B cell (primary cell): ENCODE measurements around the gene GPC3. TPM values are rescaled to one million over a fixed set of nuclear protein-coding genes. Genes with fewer than 3 reads are reported as not detected.

Source experiments
- ATAC-seq: fragments of 200-7000 bp; cut with Tn5 transposase; one replicate; pipeline ENCODE4 v1.10.0; 2021; ENCODE audit warnings: low read depth, mild to moderate bottlenecking, moderate number of reproducible peaks, moderate library complexity
- CTCF ChIA-PET: fragments of 350-600 bp; sonication (Branson Sonifier 250); formaldehyde crosslinking; loops from one replicate; lab custom pipeline; 2021; ENCODE audit warnings: antibody characterized with exemption, inconsistent platforms; lab: Charles Lee
- POLR2A ChIA-PET: fragments of 350-600 bp; sonication (Branson Sonifier 250); formaldehyde crosslinking; loops from one replicate; lab custom pipeline; 2021; ENCODE audit warnings: antibody characterized with exemption; lab: Charles Lee
- DNase-seq: peaks from one replicate; pipeline ENCODE4 v3.0.0; 2013
- H2AFZ ChIP-seq: 2 replicates; pipeline ENCODE4 v1.6.1; 2012; ENCODE audit warnings: mild to moderate bottlenecking, low read depth, low read length; ENCODE audit not compliant: insufficient read depth, poor library complexity, severe bottlenecking
- H3K27ac ChIP-seq, 2 donors: 1 replicate in 1 of 2; 2 replicates in 1 of 2; pipeline ENCODE4 v1.5.1; 2012 to 2013; ENCODE audit warnings: low read length in 2 of 2, mild to moderate bottlenecking in 2 of 2, moderate library complexity in 1 of 2
- H3K27me3 ChIP-seq, 4 experiments: fragments of 200-600 bp in 1 of 4; sonication (generic) in 1 of 4; replicated peaks in 1 of 4; 1 replicate in 2 of 4; 2 replicates in 2 of 4; pipeline versions ENCODE4 v1.6.1 to v1.7.0; 2013 to 2016; ENCODE audit warnings: low read length in 3 of 4, mild to moderate bottlenecking in 2 of 4, mixed read lengths in 1 of 4, moderate library complexity in 1 of 4; ENCODE audit not compliant: insufficient read depth in 4 of 4, control insufficient read depth in 3 of 4; ENCODE audit errors: control extremely low read depth in 1 of 4
- H3K36me3 ChIP-seq, 2 experiments: replicated peaks in 1 of 2; 1 replicate in 1 of 2; 2 replicates in 1 of 2; pipeline versions ENCODE4 v1.6.1 to v1.7.1; 2013; ENCODE audit warnings: low read length in 1 of 2; ENCODE audit not compliant: insufficient read depth in 2 of 2, control insufficient read depth in 1 of 2; ENCODE audit errors: control extremely low read depth in 1 of 2, extremely low read depth in 1 of 2
- H3K4me1 ChIP-seq, 2 donors: fragments of 200-600 bp in 1 of 2; sonication (generic) in 1 of 2; 1 replicate in 1 of 2; 2 replicates in 1 of 2; pipeline versions ENCODE4 v1.5.1 to v1.6.1; 2013 to 2017; ENCODE audit warnings: low read length in 2 of 2; ENCODE audit not compliant: control insufficient read depth in 2 of 2, insufficient read depth in 2 of 2
- H3K4me2 ChIP-seq: replicated peaks from 2 replicates; pipeline ENCODE3; 2012; ENCODE audit warnings: mild to moderate bottlenecking, low read depth, low read length; ENCODE audit not compliant: poor library complexity, severe bottlenecking
- H3K4me3 ChIP-seq, 5 experiments: fragments of 200-600 bp in 1 of 5; sonication (generic) in 1 of 5; 1 replicate in 3 of 5; 2 replicates in 2 of 5; pipeline versions ENCODE4 v1.5.1 to v1.7.0; 2011 to 2016; ENCODE audit warnings: low read length in 4 of 5, mild to moderate bottlenecking in 4 of 5, low read depth in 2 of 5, control low read depth in 1 of 5, moderate library complexity in 1 of 5; ENCODE audit not compliant: insufficient read depth in 1 of 5; ENCODE audit errors: control extremely low read depth in 1 of 5, extremely low read depth in 1 of 5
- H3K79me2 ChIP-seq: fragments of 200-600 bp; sonication (generic); one replicate; pipeline ENCODE4 v1.6.0; 2016; ENCODE audit warnings: low read length; ENCODE audit not compliant: control insufficient read depth, insufficient read depth
- H3K9ac ChIP-seq: fragments of 200-600 bp; sonication (generic); 2 replicates; pipeline ENCODE4 v1.6.1; 2017; ENCODE audit warnings: mild to moderate bottlenecking, low read length, moderate library complexity
- H3K9me3 ChIP-seq, 3 donors: one replicate each; pipeline versions ENCODE4 v1.6.1 to v1.7.1; 2013; ENCODE audit warnings: low read length in 2 of 3; ENCODE audit not compliant: control insufficient read depth in 2 of 3, insufficient read depth in 1 of 3; ENCODE audit errors: control extremely low read depth in 1 of 3
- H4K20me1 ChIP-seq: 2 replicates; pipeline ENCODE4 v1.6.0; 2012; ENCODE audit warnings: mild to moderate bottlenecking, low read length; ENCODE audit not compliant: insufficient read depth, control insufficient read depth, poor library complexity, severe bottlenecking
- H3K27ac Mint-ChIP-seq: one replicate; pipeline ENCODE4 v1.8.0; 2021; ENCODE audit warnings: mixed read lengths
- H3K27me3 Mint-ChIP-seq: one replicate; pipeline ENCODE4 v1.8.0; 2021; ENCODE audit warnings: mixed read lengths
- H3K4me1 Mint-ChIP-seq: one replicate; pipeline ENCODE4 v1.8.0; 2021; ENCODE audit warnings: mixed read lengths
- H3K4me3 Mint-ChIP-seq: one replicate; pipeline ENCODE4 v1.8.0; 2021; ENCODE audit warnings: mixed read lengths
- H3K9me3 Mint-ChIP-seq: one replicate; pipeline ENCODE4 v1.8.0; 2022; ENCODE audit warnings: mixed read lengths; ENCODE audit not compliant: insufficient read depth
- CTCF ChIP-seq: fragments of 200-600 bp; IDR thresholded peaks from one replicate; pipeline ENCODE4 v1.8.0; 2022; ENCODE audit warnings: antibody characterized with exemption, mild to moderate bottlenecking
- EZH2 ChIP-seq: IDR thresholded peaks from 2 replicates; pipeline ENCODE4 v1.6.1; 2012; ENCODE audit warnings: borderline replicate concordance, low read depth, mild to moderate bottlenecking, moderate library complexity, low read length; ENCODE audit not compliant: insufficient read depth, poor library complexity, severe bottlenecking
- WGBS: methylation state at CpG from one replicate; pipeline ENCODE4 v1.1.5; 2013; ENCODE audit warnings: missing lambda C conversion rate; ENCODE audit not compliant: insufficient coverage; 5-methylcytosine and 5-hydroxymethylcytosine counted together
- intact Hi-C: fragments of 100-400 bp; cut with micrococcal nuclease; formaldehyde crosslinking; loops from one replicate; pipeline ENCODE4 v1.10.0; 2022
- polyA plus RNA-seq: library from polyadenylated mRNA; depleted of rRNA; stranded (reverse); fragments of >200 nt; gene quantifications from 2 replicates; pipeline ENCODE4 v1.2.3, GENCODE V29; 2012
- total RNA-seq, 2 donors: library from RNA; stranded (reverse); fragments of 120-200 nt in 1 of 2; gene quantifications; 1 replicate in 1 of 2; 2 replicates in 1 of 2; pipeline versions ENCODE4 v1.2.3 to v1.2.4, GENCODE V29; 2013 to 2022

GPC3 gene
- total and polyA plus RNA-seq, 2 donors (not counting 1 experiment from before 2014, with no cell fraction given), result not detected

- ChIA-PET POLR2A (no interaction called here), CTCF (no interaction called here)
- Histone ChIP-seq H3K4me2 (no peak overlapping the region), H3K27me3 (no peaks in the 10 kb centered on the region), H3K36me3 (no peaks in the 10 kb centered on the region), H3K27ac (no peak overlapping the region), H3K9me3 (no peaks in the 10 kb centered on the region), H4K20me1 (no peaks in the 10 kb centered on the region), H3K9ac (no peak overlapping the region), H2AFZ (no peak overlapping the region), H3K4me1 (no peaks in the 10 kb centered on the region), H3K79me2 (no peaks in the 10 kb centered on the region), H3K4me3 (no peak overlapping the region)
- no peak overlapping the region for H3K27ac Mint-ChIP-seq
- no peaks in the 10 kb centered on the region for H3K9me3 Mint-ChIP-seq
- intact Hi-C loops, result no loop called here
- no peak overlapping the region for H3K4me3 Mint-ChIP-seq
- H3K27me3 Mint-ChIP-seq, result peaks cover 4% of the 10 kb centered on the region
- no peak for DNase-seq
- ATAC-seq, result no peak
- no peaks in the 10 kb centered on the region for H3K4me1 Mint-ChIP-seq
- WGBS, result no CpG with 5 or more reads among the region's 4 CpGs
- TF ChIP-seq CTCF (no peak), EZH2 (no peak)
Observed at GRCh38 chrX:133881007-133881406, 104.4 kb downstream of the GPC3 start.

GRCh38 chrX:133880032-133880443 lies 105.4 kb downstream of the GPC3 start:
- no peaks in the 10 kb centered on the region for H3K36me3 ChIP-seq

More at GRCh38 chrX:133880032-133880443, 105.4 kb downstream of the GPC3 start:
- H3K27ac Mint-ChIP-seq, result no peak overlapping the region
- no peak overlapping the region for H3K4me3 Mint-ChIP-seq
- Histone ChIP-seq H4K20me1 (no peaks in the 10 kb centered on the region), H3K27ac (no peak overlapping the region), H3K4me1 (no peaks in the 10 kb centered on the region), H3K9ac (no peak overlapping the region), H3K79me2 (no peaks in the 10 kb centered on the region), H3K4me3 (no peak overlapping the region), H3K9me3 (no peaks in the 10 kb centered on the region), H3K27me3 (no peaks in the 10 kb centered on the region), H2AFZ (no peak overlapping the region), H3K4me2 (no peak overlapping the region)
- ChIA-PET POLR2A (no interaction called here), CTCF (no interaction called here)
- ATAC-seq, result no peak
- intact Hi-C loops, result no loop called here
- no peak for TF ChIP-seq EZH2
- no peak for TF ChIP-seq CTCF
- WGBS, result 67% methylated on average over 1 of the region's 4 CpGs
- peaks cover 4% of the 10 kb centered on the region for H3K27me3 Mint-ChIP-seq
- H3K9me3 Mint-ChIP-seq, result no peaks in the 10 kb centered on the region
- no peak for DNase-seq
- H3K4me1 Mint-ChIP-seq, result no peaks in the 10 kb centered on the region
